GM23248 (cell line): Measurements from ENCODE around the gene GPD2. TPM values are rescaled to one million over a fixed set of nuclear protein-coding genes. Genes with fewer than 3 reads are reported as not detected.

Source experiments
- DNase-seq: peaks from one replicate; pipeline ENCODE4 v3.0.0-alpha.2; 2015
- H2AFZ ChIP-seq: fragments of 200-600 bp; sonication (generic); 2 replicates; pipeline ENCODE4 v1.6.1; 2016; ENCODE audit warnings: antibody characterized with exemption
- H3F3A ChIP-seq: fragments of 200-600 bp; sonication (generic); 2 replicates; pipeline ENCODE4 v1.6.1; 2016; ENCODE audit warnings: mild to moderate bottlenecking, antibody characterized with exemption, mixed run types; ENCODE audit not compliant: insufficient read depth
- H3K27ac ChIP-seq: fragments of 200-600 bp; sonication (generic); 2 replicates; pipeline ENCODE4 v1.5.1; 2016; ENCODE audit warnings: mild to moderate bottlenecking
- H3K27me3 ChIP-seq: fragments of 200-600 bp; sonication (generic); replicated peaks from 2 replicates; pipeline ENCODE4 v1.6.1; 2016; ENCODE audit warnings: mild to moderate bottlenecking; ENCODE audit not compliant: insufficient read depth
- H3K36me3 ChIP-seq: fragments of 200-600 bp; sonication (generic); 2 replicates; pipeline ENCODE4 v1.6.1; 2016; ENCODE audit warnings: low read depth, mild to moderate bottlenecking
- H3K4me1 ChIP-seq: fragments of 200-600 bp; sonication (generic); 2 replicates; pipeline ENCODE4 v1.6.1; 2016; ENCODE audit warnings: mild to moderate bottlenecking; ENCODE audit not compliant: insufficient read depth
- H3K4me2 ChIP-seq: fragments of 200-600 bp; sonication (generic); one replicate; pipeline ENCODE4 v1.6.1; 2016; ENCODE audit warnings: mild to moderate bottlenecking; ENCODE audit not compliant: unreplicated experiment
- H3K4me3 ChIP-seq: fragments of 200-600 bp; sonication (generic); 2 replicates; pipeline ENCODE4 v1.5.1; 2016; ENCODE audit warnings: mild to moderate bottlenecking
- H3K79me2 ChIP-seq: fragments of 200-600 bp; sonication (generic); 2 replicates; pipeline ENCODE4 v1.6.1; 2016; ENCODE audit warnings: mild to moderate bottlenecking; ENCODE audit not compliant: insufficient read depth
- H3K9ac ChIP-seq: fragments of 200-600 bp; sonication (generic); 2 replicates; pipeline ENCODE4 v1.6.1; 2016; ENCODE audit warnings: mild to moderate bottlenecking
- H3K9me2 ChIP-seq: fragments of 200-600 bp; sonication (generic); 2 replicates; pipeline ENCODE4 v1.6.1; 2016; ENCODE audit warnings: mixed run types, mild to moderate bottlenecking, moderate library complexity; ENCODE audit not compliant: insufficient read depth
- H3K9me3 ChIP-seq: fragments of 200-600 bp; sonication (generic); one replicate; pipeline ENCODE4 v1.6.1; 2017; ENCODE audit warnings: low read depth
- H4K20me1 ChIP-seq: fragments of 200-600 bp; sonication (generic); 2 replicates; pipeline ENCODE4 v1.6.0; 2016; ENCODE audit not compliant: insufficient read depth
- EZH2 ChIP-seq: fragments of 200-600 bp; sonication (generic); IDR thresholded peaks from 2 replicates; pipeline ENCODE4 v1.6.1; 2018; ENCODE audit warnings: antibody characterized with exemption, mild to moderate bottlenecking; ENCODE audit not compliant: insufficient read depth, poor library complexity, severe bottlenecking
- EZH2phosphoT487 ChIP-seq: fragments of 200-600 bp; sonication (generic); IDR thresholded peaks from 2 replicates; pipeline ENCODE4 v1.6.1; 2018; ENCODE audit warnings: antibody characterized with exemption, moderate library complexity, mild to moderate bottlenecking, low read depth; ENCODE audit not compliant: insufficient read depth
- WGBS, 2 experiments: methylation state at CpG; one replicate each; pipeline ENCODE4 v1.1.6; 2015 to 2017; ENCODE audit warnings: low lambda C conversion rate in 2 of 2, low coverage in 1 of 2; ENCODE audit errors: missing lambda C conversion rate in 2 of 2; 5-methylcytosine and 5-hydroxymethylcytosine counted together
- in situ Hi-C: fragments of 300-500 bp; cut with MboI; formaldehyde crosslinking; loops from 2 replicates; pipeline ENCODE4 v1.15.0; 2020
- polyA plus RNA-seq: library from polyadenylated mRNA; unstranded; fragments of >200 nt; fragmentation: Nextera tagmentation; extraction: Ambion mirVana; gene quantifications from 2 replicates; pipeline ENCODE4 v1.2.1, GENCODE V29; 2016
- total RNA-seq: library from RNA; depleted of rRNA; stranded (reverse); fragments of >200 nt; shearing (Covaris generic); gene quantifications from 2 replicates; pipeline ENCODE4 v1.2.3, GENCODE V29; 2014

The GPD2 gene
- total and polyA plus RNA-seq, 2 experiments from 2014 or later, result 16.1 to 37.7 TPM

- Histone ChIP-seq H3F3A (peaks cover 32% of the 10 kb centered on the region), H3K9me3 (no peaks in the 10 kb centered on the region), H3K4me3 (peak overlapping the region; percentile 80), H3K4me2 (peak overlapping the region; percentile 90), H3K27me3 (no peaks in the 10 kb centered on the region), H3K79me2 (peaks cover 64% of the 10 kb centered on the region), H3K9me2 (no peaks in the 10 kb centered on the region), H3K27ac (peak overlapping the region; percentile 84), H3K4me1 (peaks cover 30% of the 10 kb centered on the region), H2AFZ (no peak overlapping the region; the same call in 1 of the 2 replicates), H3K9ac (peak overlapping the region; percentile 90), H3K36me3 (no peaks in the 10 kb centered on the region), H4K20me1 (no peaks in the 10 kb centered on the region)
- TF ChIP-seq EZH2phosphoT487 (no peak), EZH2 (no peak)
- WGBS, 2 experiments, result 96 to 99% methylated on average over 4 of the region's 4 CpGs
- peak; percentile 48 for DNase-seq
- in situ Hi-C loops, result no loop called here
Observed at GRCh38 chr2:156437931-156438410, 1.8 kb downstream of the GPD2 start.

- H3K27me3 ChIP-seq, result no peaks in the 10 kb centered on the region
- peaks cover 90% of the 10 kb centered on the region for H3K79me2 ChIP-seq
- TF ChIP-seq EZH2 (no peak), EZH2phosphoT487 (no peak)
- no peak overlapping the region for H3K9ac ChIP-seq
- H4K20me1 ChIP-seq, result no peaks in the 10 kb centered on the region
- no peaks in the 10 kb centered on the region for H3K36me3 ChIP-seq
- H2AFZ ChIP-seq, result no peak overlapping the region
- in situ Hi-C loops, result no loop called here
- no peak overlapping the region for H3K4me3 ChIP-seq
- H3K27ac ChIP-seq, result no peak overlapping the region
- no peak for DNase-seq
- no peak overlapping the region for H3K4me2 ChIP-seq
- H3K9me3 ChIP-seq, result no peaks in the 10 kb centered on the region
- peaks cover 27% of the 10 kb centered on the region for H3K4me1 ChIP-seq
- H3F3A ChIP-seq, result peaks cover 28% of the 10 kb centered on the region
- no peaks in the 10 kb centered on the region for H3K9me2 ChIP-seq
Observed at GRCh38 chr2:156443089-156443488, 6.9 kb downstream of the GPD2 start.

GRCh38 chr2:156445296-156446220 is 9.4 kb downstream of the GPD2 start:
- DNase-seq, result peak; percentile 91
- no peaks in the 10 kb centered on the region for H3K27me3 ChIP-seq
- in situ Hi-C loops, result no loop called here
- 91% methylated on average over 6 of the region's 6 CpGs for WGBS, 2 experiments
- no peaks in the 10 kb centered on the region for H3K9me3 ChIP-seq
- H3K9ac ChIP-seq, result peak overlapping the region; percentile 29; the same call in 1 of the 2 replicates
- no peak for TF ChIP-seq EZH2
- no peak for TF ChIP-seq EZH2phosphoT487
- H3K4me3 ChIP-seq, result peak overlapping the region; percentile 28
- H4K20me1 ChIP-seq, result no peaks in the 10 kb centered on the region
- H2AFZ ChIP-seq, result peak overlapping the region; percentile 45
- H3F3A ChIP-seq, result peaks cover 31% of the 10 kb centered on the region
- H3K36me3 ChIP-seq, result no peaks in the 10 kb centered on the region
- peaks cover 84% of the 10 kb centered on the region for H3K79me2 ChIP-seq
- peak overlapping the region; percentile 58 for H3K4me2 ChIP-seq
- no peaks in the 10 kb centered on the region for H3K9me2 ChIP-seq
- H3K4me1 ChIP-seq, result peaks cover 38% of the 10 kb centered on the region
- peak overlapping the region; percentile 83 for H3K27ac ChIP-seq

GRCh38 chr2:156447761-156448160 is 11.6 kb downstream of the GPD2 start:
- in situ Hi-C loops, result no loop called here
- Histone ChIP-seq H3K27ac (no peak overlapping the region), H3K9me2 (no peaks in the 10 kb centered on the region), H4K20me1 (no peaks in the 10 kb centered on the region), H3K4me1 (peaks cover 42% of the 10 kb centered on the region), H3K79me2 (peaks cover 68% of the 10 kb centered on the region), H3F3A (peaks cover 34% of the 10 kb centered on the region), H3K27me3 (no peaks in the 10 kb centered on the region), H3K4me2 (no peak overlapping the region), H2AFZ (no peak overlapping the region), H3K36me3 (no peaks in the 10 kb centered on the region), H3K9me3 (no peaks in the 10 kb centered on the region), H3K4me3 (no peak overlapping the region), H3K9ac (no peak overlapping the region)
- TF ChIP-seq EZH2, result no peak
- TF ChIP-seq EZH2phosphoT487, result no peak
- WGBS, 2 experiments, result 93 to 97% methylated on average over 1 of the region's 1 CpG
- no peak for DNase-seq
